GM18507 (cell line): ENCODE measurements around the gene SCPEP1.
A peak's percentile ranks its signal among the peaks of the same experiment; 100 is the strongest.
"Not testable (repeated sequence)": the region's sequence is repeated elsewhere in the genome, so short reads cannot be mapped to it uniquely, and the experiment has no call there.

Experiments
- DNase-seq: peaks from one replicate; pipeline ENCODE4 v3.0.0; 2011; ENCODE audit warnings: low read depth; ENCODE audit not compliant: insufficient read length; ENCODE audit errors: extremely low spot score
- FAIRE-seq: peaks from 2 replicates; lab custom pipeline; 2011; peaks lifted over from hg19 to GRCh38; lab: Jason Lieb, UNC

The SCPEP1 gene, protein sequence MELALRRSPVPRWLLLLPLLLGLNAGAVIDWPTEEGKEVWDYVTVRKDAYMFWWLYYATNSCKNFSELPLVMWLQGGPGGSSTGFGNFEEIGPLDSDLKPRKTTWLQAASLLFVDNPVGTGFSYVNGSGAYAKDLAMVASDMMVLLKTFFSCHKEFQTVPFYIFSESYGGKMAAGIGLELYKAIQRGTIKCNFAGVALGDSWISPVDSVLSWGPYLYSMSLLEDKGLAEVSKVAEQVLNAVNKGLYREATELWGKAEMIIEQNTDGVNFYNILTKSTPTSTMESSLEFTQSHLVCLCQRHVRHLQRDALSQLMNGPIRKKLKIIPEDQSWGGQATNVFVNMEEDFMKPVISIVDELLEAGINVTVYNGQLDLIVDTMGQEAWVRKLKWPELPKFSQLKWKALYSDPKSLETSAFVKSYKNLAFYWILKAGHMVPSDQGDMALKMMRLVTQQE

DNA sequence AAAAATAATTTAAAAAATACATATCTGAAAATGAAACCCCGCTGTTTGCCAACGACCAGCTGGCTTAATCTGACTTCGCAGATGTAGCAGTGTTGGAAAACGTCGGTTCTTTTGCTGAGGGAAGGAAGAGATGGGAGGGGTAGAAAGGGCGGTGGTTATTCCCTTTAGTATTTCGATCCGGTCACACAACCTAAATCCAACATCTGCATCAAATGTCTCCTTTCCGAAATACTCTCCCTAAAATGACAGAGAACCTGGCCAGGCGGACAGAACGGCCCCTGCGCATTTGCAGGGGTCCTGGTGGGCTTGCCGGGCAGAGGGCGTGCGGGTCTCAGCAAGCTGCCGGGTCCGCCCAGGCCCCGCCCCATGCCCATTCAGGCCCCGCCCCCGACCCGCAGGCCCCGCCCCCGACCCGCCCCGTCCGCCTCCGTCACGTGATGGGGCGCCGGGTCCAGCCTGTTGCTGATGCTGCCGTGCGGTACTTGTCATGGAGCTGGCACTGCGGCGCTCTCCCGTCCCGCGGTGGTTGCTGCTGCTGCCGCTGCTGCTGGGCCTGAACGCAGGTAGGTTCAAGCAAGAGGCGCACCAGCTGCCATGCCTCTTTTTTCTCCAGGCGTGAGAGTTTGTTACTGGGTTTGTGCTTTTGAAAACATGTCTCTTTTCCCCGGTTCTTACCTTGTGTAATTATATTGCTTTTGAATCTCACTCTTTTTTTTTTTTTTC lies at the start of gene SCPEP1:
SCPEP1 (plus strand) TSS at position 459 of the 723 bp plus-strand sequence; CDS start at position 488, 29 bp downstream.
- FAIRE-seq = peak; percentile 21

GRCh38 chr17:56928586-56928985 lies 49.3 kb upstream of the SCPEP1 start:
- no peak for FAIRE-seq
- no peak for DNase-seq

More for the DNA sequence above, at the start of gene SCPEP1:
- DNase-seq = peak; percentile 90

- no peak for DNase-seq
- FAIRE-seq = no peak
These were observed 48.5 kb upstream of the SCPEP1 start for GRCh38 chr17:56929362-56929969.

GRCh38 chr17:56930739-56931337 lies 47.1 kb upstream of the SCPEP1 start:
- DNase-seq (no peak), FAIRE-seq (no peak)

DNA sequence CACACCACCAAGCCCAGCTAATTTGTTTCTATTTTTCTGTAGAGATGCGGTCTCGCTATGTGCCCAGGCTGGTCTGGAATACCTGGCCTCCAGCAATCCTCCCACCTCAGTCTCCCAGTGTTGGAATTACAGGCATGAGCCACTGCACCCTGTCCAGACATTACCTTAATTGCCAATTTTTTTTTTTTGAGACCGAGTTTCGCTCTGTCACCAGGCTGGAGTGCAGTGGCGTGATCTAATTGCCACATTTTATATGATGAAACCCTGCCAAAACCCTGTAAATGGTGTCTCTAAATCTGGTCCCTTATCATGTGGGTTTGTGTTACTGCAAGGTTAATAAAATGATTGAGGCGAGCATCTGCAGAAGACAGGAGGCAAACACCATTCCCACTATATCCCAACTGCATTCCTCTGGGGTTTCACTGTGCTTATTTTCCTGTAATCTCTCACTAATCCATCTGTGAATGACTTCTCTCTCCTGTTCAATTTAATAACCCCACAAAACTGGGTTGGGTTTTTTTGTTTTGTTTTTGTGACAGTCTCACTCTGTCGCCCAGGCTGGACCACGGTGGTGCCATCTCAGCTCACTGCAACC lies 44.7 kb upstream of the SCPEP1 start:
- no peak for DNase-seq
- FAIRE-seq = no peak

GRCh38 chr17:56933868-56934267 lies 44.1 kb upstream of the SCPEP1 start:
- FAIRE-seq (no peak), DNase-seq (no peak)

DNA sequence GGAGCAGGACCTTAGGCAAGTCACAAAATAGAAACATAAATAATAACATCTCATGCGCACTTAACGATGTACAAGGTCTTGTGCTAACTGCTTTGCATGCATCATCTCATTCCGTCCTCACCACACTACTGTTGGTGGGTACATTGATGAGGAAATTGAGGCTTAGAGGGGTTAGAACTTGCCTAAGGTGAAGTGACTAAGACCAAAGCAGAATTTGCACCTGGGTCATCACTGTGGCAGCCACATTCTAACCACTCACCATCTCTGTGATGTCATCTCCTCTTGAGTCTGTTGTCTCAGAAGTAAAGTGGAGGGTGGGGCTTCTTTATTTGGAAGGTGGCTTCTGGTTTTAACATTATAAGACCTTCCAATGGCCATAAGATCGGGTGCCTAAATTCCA lies 43.7 kb upstream of the SCPEP1 start:
- DNase-seq = no peak
- FAIRE-seq = no peak

GRCh38 chr17:56935461-56935860 lies 42.5 kb upstream of the SCPEP1 start:
- no peak for DNase-seq
- no peak for FAIRE-seq

DNA sequence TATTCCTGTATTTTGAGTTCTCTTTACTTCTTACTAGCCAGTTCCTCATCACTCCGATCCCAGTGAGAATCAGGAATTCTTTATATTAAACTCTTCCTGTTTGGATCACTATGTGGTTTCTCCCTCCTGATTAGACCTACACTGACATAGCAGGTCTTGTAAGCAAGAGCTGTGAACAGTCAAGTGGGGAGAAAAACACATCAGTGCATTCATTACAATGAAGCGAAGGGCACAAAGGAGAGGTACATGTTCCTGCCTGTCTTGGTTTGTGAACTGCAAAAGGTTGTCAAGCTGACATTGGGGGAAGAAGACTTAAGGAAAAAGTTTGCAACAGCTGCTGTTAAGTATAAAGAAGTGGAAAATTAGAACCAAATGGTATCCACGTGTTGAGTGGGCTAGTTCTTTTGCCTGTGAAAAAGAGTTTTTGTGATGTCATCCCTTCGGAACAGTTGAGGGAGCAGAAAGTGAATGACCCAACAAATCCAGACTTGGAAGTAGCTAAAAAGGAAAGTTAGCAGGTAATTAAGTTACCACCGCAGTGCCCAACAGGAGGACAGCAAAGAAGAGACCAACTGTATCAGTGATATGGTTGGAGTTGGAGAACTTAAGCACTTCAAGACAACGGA lies 41.1 kb upstream of the SCPEP1 start:
- no peak for DNase-seq

GRCh38 chr17:56937687-56938086 lies 40.2 kb upstream of the SCPEP1 start:
- no peak for DNase-seq
- no peak for FAIRE-seq

More for the DNA sequence above, 41.1 kb upstream of the SCPEP1 start:
- no peak for FAIRE-seq

DNA sequence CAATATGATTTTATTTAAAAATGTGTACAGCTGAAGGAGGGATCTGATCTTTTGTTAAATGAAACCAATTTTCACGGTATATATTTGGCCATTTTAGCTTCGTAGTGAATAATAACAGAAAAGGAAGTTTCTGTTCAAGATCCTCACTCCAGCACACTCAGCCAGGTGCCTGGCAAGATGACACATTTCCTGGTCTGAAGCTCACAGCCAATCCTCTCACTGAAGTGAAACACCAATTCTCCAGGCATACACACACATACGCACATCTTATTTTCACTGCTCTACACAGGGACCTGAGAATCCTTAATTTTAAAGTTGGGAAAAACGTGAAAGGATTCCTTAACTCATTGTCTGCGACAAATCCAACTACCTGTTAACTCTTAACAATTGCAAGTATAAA lies 39.7 kb upstream of the SCPEP1 start:
- not testable (repeated sequence) for DNase-seq, FAIRE-seq

DNA sequence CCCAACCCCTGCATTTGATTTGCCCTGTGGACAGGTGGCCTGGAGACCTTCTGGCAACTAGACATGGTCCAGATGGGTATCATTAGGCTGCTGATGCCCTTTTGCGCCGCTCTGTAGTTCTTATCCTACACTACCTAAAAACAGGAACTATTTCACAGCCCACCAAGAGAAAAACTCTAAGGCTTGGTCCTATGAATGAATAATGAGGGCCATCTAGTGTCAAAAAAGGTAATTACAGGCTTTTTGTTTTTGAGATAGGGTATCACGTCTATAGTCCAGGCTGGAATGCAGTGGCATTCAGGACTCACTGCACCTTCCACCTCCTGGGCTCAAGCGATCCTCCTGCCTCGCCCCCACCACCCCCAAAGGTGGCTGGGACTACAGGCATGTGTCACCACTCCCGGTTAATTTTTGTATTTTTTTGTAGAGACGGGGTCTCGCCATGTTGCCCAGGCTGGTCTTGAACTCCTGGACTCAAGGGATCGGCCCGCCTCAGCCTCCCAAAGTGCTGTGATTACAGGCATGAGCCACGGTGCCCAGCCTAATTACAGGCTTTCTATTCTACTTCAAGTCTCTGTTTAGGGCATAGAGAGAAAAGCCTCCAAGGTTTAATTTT lies 38.0 kb upstream of the SCPEP1 start:
- DNase-seq (peak; percentile 28), FAIRE-seq (peak; percentile 74)

GRCh38 chr17:56943505-56944125 lies 34.3 kb upstream of the SCPEP1 start:
- FAIRE-seq (no peak), DNase-seq (no peak)

DNA sequence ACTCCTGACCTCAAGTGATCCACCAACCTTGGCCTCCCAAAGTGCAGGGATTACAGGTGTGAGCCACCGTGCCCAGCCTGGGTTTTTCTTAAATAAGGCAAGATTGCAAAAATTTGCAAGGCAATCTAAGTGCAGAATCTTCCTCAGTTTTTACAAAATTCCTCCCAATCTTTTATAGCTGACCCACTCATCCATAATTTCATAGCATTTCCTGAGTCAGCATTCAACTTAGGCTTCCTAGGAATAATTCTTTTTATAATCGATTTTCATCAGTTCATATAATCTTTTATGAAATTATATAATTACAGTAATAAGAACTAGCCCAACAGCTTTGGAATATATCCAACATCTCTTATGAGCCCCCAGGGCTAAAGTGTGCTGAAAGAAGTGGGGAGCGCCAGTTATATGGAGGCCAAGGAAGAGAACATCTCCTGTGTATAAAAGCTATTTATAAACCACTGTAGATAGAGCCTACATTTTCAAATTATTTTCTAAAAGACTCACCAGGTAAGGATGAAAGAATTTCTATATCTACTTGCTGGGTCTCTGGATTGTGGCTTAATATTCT lies 31.9 kb upstream of the SCPEP1 start:
- no peak for FAIRE-seq

GRCh38 chr17:56947741-56948140 lies 30.2 kb upstream of the SCPEP1 start:
- FAIRE-seq (no peak), DNase-seq (no peak)

More for the DNA sequence above, 31.9 kb upstream of the SCPEP1 start:
- DNase-seq = no peak

GRCh38 chr17:56948491-56948890 lies 29.4 kb upstream of the SCPEP1 start:
- FAIRE-seq (no peak), DNase-seq (no peak)

DNA sequence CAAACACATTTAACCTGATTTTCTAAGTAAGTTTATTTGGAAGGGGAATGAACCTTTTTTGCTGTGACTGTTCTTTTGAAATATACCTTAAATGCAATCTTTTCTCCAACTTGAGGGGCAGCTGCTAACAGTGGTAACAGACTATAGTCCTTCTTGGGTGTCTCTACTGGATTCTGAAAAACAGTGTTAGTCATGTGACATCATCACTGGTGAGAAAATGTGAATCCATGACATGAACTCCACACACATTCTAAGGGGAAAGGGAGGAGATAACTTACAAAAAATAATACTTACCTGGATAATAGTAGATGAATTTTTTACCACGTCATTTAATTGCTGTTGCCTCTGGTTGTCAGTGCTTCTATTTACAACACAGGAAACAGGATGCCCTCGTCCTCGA lies 28.3 kb upstream of the SCPEP1 start:
- no peak for DNase-seq
- no peak for FAIRE-seq

- no peak for FAIRE-seq
These were observed 20.9 kb upstream of the SCPEP1 start for GRCh38 chr17:56956992-56957391.

More at GRCh38 chr17:56956992-56957391, 20.9 kb upstream of the SCPEP1 start:
- no peak for DNase-seq
